K562 (cell line): ENCODE data around the gene DDAH1. TPM values are rescaled to one million over a fixed set of nuclear protein-coding genes. Genes with fewer than 3 reads are reported as not detected.

Experiments used
- ATAC-seq: fragments of 200-7000 bp; cut with Tn5 transposase; 3 replicates; pipeline ENCODE4 v1.9.1; 2020; ENCODE audit warnings: moderate library complexity
- BruUV-seq: library from RNA; stranded (reverse); fragments of 400-500 nt; replicated peaks from 2 replicates; lab custom pipeline; 2021; lab: Mats Ljungman, UMichigan
- CTCF ChIA-PET: fragments of 300-600 bp; formaldehyde crosslinking; extraction: SDS; loops from one replicate; lab custom pipeline; 2021; ENCODE audit warnings: low intra/inter-chr PET ratio; lab: Yijun Ruan, JAX
- POLR2A ChIA-PET: fragments of 300-600, 350-650 bp; sonication (Branson Sonifier 250); formaldehyde crosslinking; extraction: SDS; loops from one replicate; lab custom pipeline; 2021; ENCODE audit warnings: antibody characterized with exemption, inconsistent platforms; lab: Yijun Ruan, JAX
- DNase-seq, 4 experiments: peaks; one replicate each; pipeline versions ENCODE4 v3.0.0 to v3.0.0-alpha.2; 2011 to 2018; ENCODE audit warnings: low spot score in 3 of 4, mixed read lengths in 3 of 4; ENCODE audit errors: extremely low read depth in 1 of 4
- FAIRE-seq: peaks from 2 replicates; lab custom pipeline; 2011; peaks lifted over from hg19 to GRCh38; lab: Jason Lieb, UNC
- H2AFZ ChIP-seq: 2 replicates; pipeline ENCODE4 v1.6.0; 2011; ENCODE audit warnings: low read depth, low read length, control low read depth, inconsistent platforms
- H3K27ac ChIP-seq: fragments of 200-600 bp; 3 replicates; pipeline ENCODE4 v1.8.0; 2011; ENCODE audit warnings: low read depth, mild to moderate bottlenecking, control low read depth, inconsistent platforms, low read length, moderate library complexity, mixed read lengths; ENCODE audit errors: extremely low read depth
- H3K27me3 ChIP-seq, 2 experiments: fragments of 300-600 bp in 1 of 2; 2 replicates in 1 of 2; 3 replicates in 1 of 2; pipeline versions ENCODE4 v1.6.0 to v1.8.0; 2011; ENCODE audit warnings: inconsistent platforms in 2 of 2, low read length in 2 of 2, mild to moderate bottlenecking in 1 of 2, mixed read lengths in 1 of 2, moderate library complexity in 1 of 2; ENCODE audit not compliant: control insufficient read depth in 2 of 2, insufficient read depth in 2 of 2
- H3K36me3 ChIP-seq: fragments of 300-600 bp; 3 replicates; pipeline ENCODE4 v1.8.0; 2011; ENCODE audit warnings: mild to moderate bottlenecking, low read length, inconsistent platforms; ENCODE audit not compliant: control insufficient read depth, insufficient read depth
- H3K4me1 ChIP-seq, 2 experiments: fragments of 200-600 bp in 1 of 2; replicated peaks in 1 of 2; 2 replicates in 1 of 2; 3 replicates in 1 of 2; pipeline versions ENCODE4 v1.5.1 to v1.8.0; 2011; ENCODE audit warnings: inconsistent platforms in 2 of 2, low read length in 2 of 2, mild to moderate bottlenecking in 1 of 2, mixed read lengths in 1 of 2, moderate library complexity in 1 of 2; ENCODE audit not compliant: control insufficient read depth in 2 of 2, insufficient read depth in 2 of 2
- H3K4me2 ChIP-seq: 2 replicates; pipeline ENCODE4 v1.6.1; 2011; ENCODE audit warnings: low read length, control low read depth, inconsistent platforms, mixed read lengths; ENCODE audit not compliant: insufficient read depth
- H3K4me3 ChIP-seq: fragments of 200-600 bp; sonication (generic), shearing (Covaris generic); 2 replicates; pipeline ENCODE4 v1.5.1; 2016; ENCODE audit warnings: control low read depth, inconsistent platforms
- H3K79me2 ChIP-seq: fragments of 200-600 bp; 3 replicates; pipeline ENCODE4 v1.8.0; 2011; ENCODE audit warnings: low read length, inconsistent platforms; ENCODE audit not compliant: control insufficient read depth, insufficient read depth
- H3K9ac ChIP-seq, 2 experiments: 2 replicates each; pipeline versions ENCODE4 v1.6.0 to v1.6.1; 2011; ENCODE audit warnings: low read depth in 2 of 2, low read length in 2 of 2, control low read depth in 1 of 2, inconsistent platforms in 1 of 2, mild to moderate bottlenecking in 1 of 2, mixed read lengths in 1 of 2; ENCODE audit not compliant: insufficient read depth in 1 of 2
- H3K9me1 ChIP-seq: one replicate; pipeline ENCODE4 v1.6.0; 2011; ENCODE audit warnings: inconsistent platforms, mild to moderate bottlenecking, low read length, moderate library complexity; ENCODE audit not compliant: control insufficient read depth, insufficient read depth
- H3K9me3 ChIP-seq: replicated peaks from 2 replicates; pipeline ENCODE4 v1.5.1; 2011; ENCODE audit warnings: low read depth, low read length, inconsistent platforms; ENCODE audit not compliant: control insufficient read depth, insufficient read depth
- H4K20me1 ChIP-seq: replicated peaks from 2 replicates; pipeline ENCODE4 v1.6.1; 2011; ENCODE audit warnings: low read length, inconsistent platforms, mixed read lengths; ENCODE audit not compliant: control insufficient read depth, insufficient read depth
- CREM ChIP-seq: IDR thresholded peaks from 2 replicates; pipeline ENCODE4 v1.6.1; 2014; ENCODE audit warnings: antibody characterized with exemption, low read depth
- E4F1 ChIP-seq: fragments of 250-450 bp; sonication (Bioruptor Pico); IDR thresholded peaks from 2 replicates; pipeline ENCODE4 v1.5.0; 2021; ENCODE audit warnings: mild to moderate bottlenecking, borderline replicate concordance
- FOS ChIP-seq: IDR thresholded peaks from 3 replicates; pipeline ENCODE4 v1.6.1; 2011; ENCODE audit not compliant: insufficient read length; ENCODE audit errors: extremely low read depth
- HMG20B ChIP-seq: fragments of 250-450 bp; sonication (Bioruptor Pico); IDR thresholded peaks from 2 replicates; pipeline ENCODE4 v1.5.0; 2021; ENCODE audit warnings: mild to moderate bottlenecking
- L3MBTL2 ChIP-seq: fragments of 450-650 bp; IDR thresholded peaks from 2 replicates; pipeline ENCODE4 v1.6.1; 2016; ENCODE audit warnings: mild to moderate bottlenecking, moderate library complexity
- PBX2 ChIP-seq, 2 experiments: IDR thresholded peaks in 1 of 2; conservative IDR thresholded peaks in 1 of 2; 2 replicates each; pipeline ENCODE4 v1.6.1; 2016; ENCODE audit warnings: low read depth in 2 of 2, mild to moderate bottlenecking in 1 of 2, missing compliant biosample characterization in 1 of 2, missing genetic modification characterization in 1 of 2, moderate library complexity in 1 of 2
- POLR2B ChIP-seq: fragments of 450-650 bp; IDR thresholded peaks from 2 replicates; pipeline ENCODE4 v1.6.1; 2018; ENCODE audit warnings: low read depth; ENCODE audit not compliant: partially characterized antibody
- ZFX ChIP-seq: sonication (generic); formaldehyde crosslinking; IDR thresholded peaks from 2 replicates; pipeline ENCODE4 v1.8.0; 2022; ENCODE audit warnings: mild to moderate bottlenecking, missing genetic modification reagents, moderate library complexity
- ZKSCAN8 ChIP-seq: fragments of 200-800 bp; sonication (Bioruptor generic); IDR thresholded peaks from 2 replicates; pipeline ENCODE4 v1.6.1; 2016; ENCODE audit warnings: missing genetic modification characterization, missing compliant biosample characterization
- ZNF280B ChIP-seq: fragments of 250-450 bp; sonication (Bioruptor Pico); IDR thresholded peaks from 2 replicates; pipeline ENCODE4 v1.5.1; 2021; ENCODE audit warnings: mild to moderate bottlenecking
- ZNF324 ChIP-seq: fragments of 250-450 bp; sonication (Bioruptor Pico); IDR thresholded peaks from 2 replicates; pipeline ENCODE4 v1.4.0; 2020; ENCODE audit warnings: mild to moderate bottlenecking
- WGBS: fragments of 100-300 bp; shearing (Covaris generic); methylation state at CpG from one replicate; pipeline ENCODE4 v1.1.6; 2016; ENCODE audit warnings: low coverage, mixed read lengths; ENCODE audit not compliant: insufficient coverage; ENCODE audit errors: missing lambda C conversion rate; 5-methylcytosine and 5-hydroxymethylcytosine counted together
- in situ Hi-C: fragments of 300-500 bp; cut with MboI; formaldehyde crosslinking; loops from 4 replicates; pipeline ENCODE4 v1.15.0; 2018; ENCODE audit warnings: inconsistent platforms, mixed read lengths
- intact Hi-C: fragments of 100-400 bp; cut with micrococcal nuclease; formaldehyde crosslinking; loops from 2 replicates; pipeline ENCODE4 v1.14.2; 2022
- polyA plus RNA-seq, 8 experiments: library from polyadenylated mRNA; depleted of rRNA in 4 of 8; stranded (reverse) in 5 of 8; unstranded in 3 of 8; fragments of >200 nt; fragmentation: Nextera tagmentation in 2 of 8; fragmentation: Illumina TruSeq in 1 of 8; extraction: Ambion mirVana in 2 of 8; extraction: Trizol in 1 of 8; gene quantifications; 2 replicates each; pipeline versions ENCODE4 v1.2.1 to v1.2.3, GENCODE V29; 2011 to 2014; ENCODE audit warnings: inconsistent platforms in 1 of 8, missing spikeins in 1 of 8
- total RNA-seq, 7 experiments: library from RNA; depleted of rRNA in 6 of 7; stranded (reverse); fragments of >200 nt in 6 of 7; fragmentation: Illumina TruSeq in 2 of 7; extraction: Trizol in 2 of 7; gene quantifications; 2 replicates each; pipeline versions ENCODE4 v1.2.1 to v1.2.3, GENCODE V29; 2011 to 2021; ENCODE audit warnings: low replicate concordance in 1 of 7

DDAH1 gene
- total and polyA plus RNA-seq, 9 of the 15 experiments (the other 6 are each of a cell fraction or from before 2014, with no cell fraction given) = 0.04 to 0.24 (median 0.10) TPM

GRCh38 chr1:85276978-85277639 lies 187.8 kb downstream of the DDAH1 start (continued):
- TF ChIP-seq L3MBTL2 (no peak), ZNF280B (CRISPR knock-in tag) (no peak), HMG20B (no peak), ZFX (CRISPR knock-in tag) (no peak)

GRCh38 chr1:85276215-85276977 lies 188.6 kb downstream of the DDAH1 start, which contains the start of gene BCL10:
Gene BCL10 (minus strand): TSS chr1:85276632. CDS start chr1:85276352, 280 bp downstream.
- peak; percentile 99 for ATAC-seq
- H3K9me1 ChIP-seq = no peaks in the 10 kb centered on the region
- peak within 1 kb of the TSS; percentile 95 for H2AFZ ChIP-seq
- H3K4me2 ChIP-seq = peak within 1 kb of the TSS; percentile 98
- H3K9me3 ChIP-seq = no peaks in the 10 kb centered on the region
- CTCF ChIA-PET = interaction anchor here (0.7 kb wide), 1 partner anchor 331 kb away, joined by 3 read pairs; no protein-coding TSS in a partner anchor
- DNase-seq = peak; percentile 96 to 98 (median 96)
- POLR2A ChIA-PET = interaction anchor here (0.7 to 1.5 kb wide), 14 partner anchors 9 to 917 kb away, joined by 3 to 5 read pairs (median 3); partner anchors contain the start of gene C1orf52
- peak within 1 kb of the TSS; percentile 79 for H3K4me3 ChIP-seq
- peaks cover 0 to 3% of the 10 kb centered on the region in 2 experiments; a peak in 2 of 5 replicates for H3K27me3 ChIP-seq
- H3K79me2 ChIP-seq = peaks cover 40% of the 10 kb centered on the region
- H3K9ac ChIP-seq = peak within 1 kb of the TSS; percentile 88 to 95
- peak within 1 kb of the TSS; percentile 87 for H3K27ac ChIP-seq
- peaks cover 15 to 16% of the 10 kb centered on the region in 2 experiments; a peak in 3 of 5 replicates for H3K4me1 ChIP-seq
- 1% methylated on average over 42 of the region's 78 CpGs for WGBS
- in situ Hi-C loops = no loop called here
- no peaks in the 10 kb centered on the region for H4K20me1 ChIP-seq
- no TSS peak for BruUV-seq
- intact Hi-C loops = no loop called here
- FAIRE-seq = peak; percentile 98
- H3K36me3 ChIP-seq = peaks cover 30% of the 10 kb centered on the region
- no peak for TF ChIP-seq PBX2 (CRISPR knock-in tag; IDR thresholded peaks at IDR 0.05; ENCODE audit: low read depth)
- no peak for TF ChIP-seq PBX2 (tag; conservative IDR thresholded peaks at IDR 0.05; ENCODE audit: low read depth)
- TF ChIP-seq ZNF324 (CRISPR knock-in tag) = no peak
- no peak for TF ChIP-seq E4F1 (CRISPR knock-in tag)
- no peak for TF ChIP-seq ZKSCAN8 (CRISPR knock-in tag)
- TF ChIP-seq FOS = no peak
- peak; percentile 59 for TF ChIP-seq POLR2B
- TF ChIP-seq CREM = peak; percentile 99
